ENCODE data around the gene PAIP2.

PAIP2 gene

GRCh38 chr5:139417214-139417613, 75.6 kb downstream of the PAIP2 start:
- ChIA-PET POLR2A (no interaction called here), CTCF (interaction anchor here (0.6 to 17.0 kb wide), 6 partner anchors 8 to 359 kb away, joined by 3 to 359 read pairs (median 6); partner anchors contain the start of gene SPATA24)
- Histone ChIP-seq H3K4me3 (ENCODE audit: control insufficient read depth in 1 of 7, extremely low read depth in 1 of 7, insufficient read depth in 4 of 7, low read depth in 2 of 7, low read length in 6 of 7) (peak overlapping the region in 1 of 7 experiments; percentile 38), H3K36me3 (ENCODE audit: control insufficient read depth in 4 of 4, insufficient read depth in 4 of 4, low read length in 3 of 4) (peaks cover 5 to 34% (median 16%) of the 10 kb centered on the region in 4 experiments), H3K4me1 (ENCODE audit: control extremely low read depth in 1 of 4, control insufficient read depth in 4 of 4, insufficient read depth in 4 of 4, low read length in 3 of 4) (peaks cover 4 to 49% (median 36%) of the 10 kb centered on the region in 4 experiments), H3K27ac (ENCODE audit: insufficient read depth in 1 of 2, low read depth in 1 of 2, low read length in 2 of 2, poor library complexity in 1 of 2, severe bottlenecking in 2 of 2) (peak overlapping the region in 1 of 2 experiments; percentile 44), H3K27me3 (replicated peaks in 2 of 5; ENCODE audit: control insufficient read depth in 4 of 5, insufficient read depth in 5 of 5, low read length in 4 of 5) (no peaks in the 10 kb centered on the region), H3K9me3 (ENCODE audit: control extremely low read depth in 1 of 5, control insufficient read depth in 4 of 5, insufficient read depth in 2 of 5, low read depth in 1 of 5, low read length in 4 of 5) (no peaks in the 10 kb centered on the region)
- WGBS (ENCODE audit: insufficient coverage) = 17% methylated on average over 1 of the region's 4 CpGs
- peak in 2 of 3 donors; percentile 75 to 84 for DNase-seq

GRCh38 chr5:139418793-139419192, 77.1 kb downstream of the PAIP2 start:
- Histone ChIP-seq H3K36me3 (ENCODE audit: control insufficient read depth in 4 of 4, insufficient read depth in 4 of 4, low read length in 3 of 4) (peaks cover 3 to 29% (median 15%) of the 10 kb centered on the region in 4 experiments), H3K4me3 (ENCODE audit: control insufficient read depth in 1 of 7, extremely low read depth in 1 of 7, insufficient read depth in 4 of 7, low read depth in 2 of 7, low read length in 6 of 7) (no peak overlapping the region), H3K27me3 (replicated peaks in 2 of 5; ENCODE audit: control insufficient read depth in 4 of 5, insufficient read depth in 5 of 5, low read length in 4 of 5) (no peaks in the 10 kb centered on the region), H3K27ac (ENCODE audit: insufficient read depth in 1 of 2, low read depth in 1 of 2, low read length in 2 of 2, poor library complexity in 1 of 2, severe bottlenecking in 2 of 2) (no peak overlapping the region), H3K9me3 (ENCODE audit: control extremely low read depth in 1 of 5, control insufficient read depth in 4 of 5, insufficient read depth in 2 of 5, low read depth in 1 of 5, low read length in 4 of 5) (no peaks in the 10 kb centered on the region), H3K4me1 (ENCODE audit: control extremely low read depth in 1 of 4, control insufficient read depth in 4 of 4, insufficient read depth in 4 of 4, low read length in 3 of 4) (peaks cover 4 to 49% (median 37%) of the 10 kb centered on the region in 4 experiments)
- no peak for DNase-seq
- WGBS (ENCODE audit: insufficient coverage) = 100% methylated on average over 1 of the region's 1 CpG
- ChIA-PET POLR2A (interaction anchor here (1.4 kb wide), 1 partner anchor 95 kb away, joined by 4 read pairs; no protein-coding TSS in a partner anchor), CTCF (interaction anchor here (1.0 to 17.0 kb wide), 13 partner anchors 9 to 131 kb away, joined by 3 to 359 read pairs (median 6); partner anchors contain the start of genes DNAJC18 and PROB1)

All from common myeloid progenitor, CD34-positive (primary cell).